Endodermal cell (in vitro differentiated cells): ENCODE data around the gene TUBE1. TPM values are rescaled to one million over a fixed set of nuclear protein-coding genes. Genes with fewer than 3 reads are reported as not detected.

Source experiments
- DNase-seq: peaks from one replicate; pipeline ENCODE4 v3.0.0-alpha.2; 2017
- H3K27ac ChIP-seq: 2 replicates; pipeline ENCODE4 v1.5.1; 2013; ENCODE audit warnings: mild to moderate bottlenecking, low read depth, low read length, moderate library complexity
- H3K27me3 ChIP-seq: 2 replicates; pipeline ENCODE4 v1.6.1; 2013; ENCODE audit warnings: mild to moderate bottlenecking, low read length, moderate library complexity; ENCODE audit not compliant: insufficient read depth, control insufficient read depth, poor library complexity, severe bottlenecking
- H3K36me3 ChIP-seq: 2 replicates; pipeline ENCODE4 v1.7.0; 2013; ENCODE audit warnings: mild to moderate bottlenecking, low read length, moderate library complexity; ENCODE audit not compliant: control insufficient read depth, insufficient read depth
- H3K4me1 ChIP-seq: one replicate; pipeline ENCODE4 v1.7.0; 2013; ENCODE audit warnings: low read length; ENCODE audit not compliant: control insufficient read depth, insufficient read depth
- H3K4me3 ChIP-seq: 2 replicates; pipeline ENCODE4 v1.5.1; 2013; ENCODE audit warnings: mild to moderate bottlenecking, low read length, moderate library complexity
- H3K9ac ChIP-seq: 2 replicates; pipeline ENCODE4 v1.6.1; 2013; ENCODE audit warnings: mild to moderate bottlenecking, low read length, moderate library complexity; ENCODE audit not compliant: poor library complexity, severe bottlenecking; ENCODE audit errors: extremely low read depth
- H3K9me3 ChIP-seq: 2 replicates; pipeline ENCODE4 v1.6.1; 2013; ENCODE audit warnings: mild to moderate bottlenecking, low read length, moderate library complexity; ENCODE audit not compliant: control insufficient read depth
- H3K27ac Mint-ChIP-seq: 2 replicates; pipeline ENCODE4 v1.8.0; 2020; ENCODE audit warnings: mixed read lengths
- H3K27me3 Mint-ChIP-seq: 2 replicates; pipeline ENCODE4 v1.8.0; 2021; ENCODE audit warnings: mild to moderate bottlenecking, mixed read lengths; ENCODE audit not compliant: insufficient read depth
- H3K36me3 Mint-ChIP-seq: 2 replicates; pipeline ENCODE4 v1.8.0; 2020; ENCODE audit warnings: low read depth, mixed read lengths
- H3K4me1 Mint-ChIP-seq: 2 replicates; pipeline ENCODE4 v1.8.0; 2020; ENCODE audit warnings: mixed read lengths
- H3K4me3 Mint-ChIP-seq: 2 replicates; pipeline ENCODE4 v1.8.0; 2020; ENCODE audit warnings: mild to moderate bottlenecking, moderate library complexity, mixed read lengths
- H3K9me3 Mint-ChIP-seq: 2 replicates; pipeline ENCODE4 v1.8.0; 2020; ENCODE audit warnings: mild to moderate bottlenecking, mixed read lengths
- CTCF ChIP-seq: fragments of 200-600 bp; sonication (generic); conservative IDR thresholded peaks from 2 replicates; pipeline ENCODE4 v1.5.0; 2021; ENCODE audit warnings: antibody characterized with exemption, mild to moderate bottlenecking
- WGBS, 2 experiments: methylation state at CpG; one replicate each; pipeline versions ENCODE4 v1.1.5 to v1.1.7; 2013; ENCODE audit warnings: missing lambda C conversion rate in 2 of 2, mixed read lengths in 1 of 2; ENCODE audit not compliant: insufficient coverage in 1 of 2, insufficient read length in 1 of 2; 5-methylcytosine and 5-hydroxymethylcytosine counted together
- total RNA-seq, 2 donors: library from RNA; stranded (reverse); fragmentation: NEBNext Ultra II Directional in 1 of 2; extraction: Animal tissue kit (Norgen Biotek cat#: 25700) in 1 of 2; gene quantifications; 2 replicates in 1 of 2; 3 replicates in 1 of 2; pipeline ENCODE4 v1.2.1, GENCODE V29; 2021

Gene TUBE1
- total RNA-seq, 2 donors from 2014 or later, result 27.7 to 40.2 TPM

- Mint-ChIP-seq H3K27me3 (no peaks in the 10 kb centered on the region), H3K27ac (no peak overlapping the region), H3K36me3 (peaks cover 54% of the 10 kb centered on the region), H3K4me1 (peaks cover 3% of the 10 kb centered on the region), H3K9me3 (no peaks in the 10 kb centered on the region), H3K4me3 (no peak overlapping the region)
- Histone ChIP-seq H3K36me3 (peaks cover 65% of the 10 kb centered on the region), H3K27ac (no peak overlapping the region), H3K9ac (no peak overlapping the region), H3K27me3 (no peaks in the 10 kb centered on the region), H3K4me3 (no peak overlapping the region), H3K9me3 (no peaks in the 10 kb centered on the region), H3K4me1 (no peaks in the 10 kb centered on the region)
- TF ChIP-seq CTCF, result no peak
- 100% methylated on average over 2 of the region's 4 CpGs; no CpG with 5 or more reads in 1 of the 2 experiments for WGBS, 2 experiments
- no peak for DNase-seq
Measured at GRCh38 chr6:112081569-112081968, 5.7 kb downstream of the TUBE1 start.

- H3K4me1 ChIP-seq, result no peaks in the 10 kb centered on the region
- no peak overlapping the region for H3K27ac ChIP-seq
- no peak overlapping the region for H3K9ac ChIP-seq
- Mint-ChIP-seq H3K27me3 (peaks cover 9% of the 10 kb centered on the region), H3K9me3 (no peaks in the 10 kb centered on the region), H3K36me3 (peaks cover 11% of the 10 kb centered on the region), H3K4me3 (no peak overlapping the region), H3K4me1 (no peaks in the 10 kb centered on the region), H3K27ac (no peak overlapping the region)
- no peak overlapping the region for H3K4me3 ChIP-seq
- WGBS, 2 experiments, result 94 to 95% methylated on average over 3 of the region's 3 CpGs
- H3K36me3 ChIP-seq, result peaks cover 24% of the 10 kb centered on the region
- DNase-seq, result no peak
- peaks cover 42% of the 10 kb centered on the region for H3K27me3 ChIP-seq
- H3K9me3 ChIP-seq, result no peaks in the 10 kb centered on the region
- no peak for TF ChIP-seq CTCF
Measured at GRCh38 chr6:112066606-112067005, 20.7 kb downstream of the TUBE1 start.

GRCh38 chr6:112065426-112065986 lies 21.8 kb downstream of the TUBE1 start:
- no peaks in the 10 kb centered on the region for H3K4me1 Mint-ChIP-seq
- no peak overlapping the region for H3K4me3 Mint-ChIP-seq
- no peak overlapping the region for H3K27ac Mint-ChIP-seq
- H3K9me3 Mint-ChIP-seq, result no peaks in the 10 kb centered on the region
- peaks cover 14% of the 10 kb centered on the region for H3K27me3 Mint-ChIP-seq
- no peak for DNase-seq
- no peak for TF ChIP-seq CTCF
- Histone ChIP-seq H3K27ac (no peak overlapping the region), H3K4me1 (peaks cover 3% of the 10 kb centered on the region), H3K9ac (no peak overlapping the region), H3K4me3 (no peak overlapping the region), H3K9me3 (no peaks in the 10 kb centered on the region), H3K27me3 (peaks cover 53% of the 10 kb centered on the region), H3K36me3 (peaks cover 17% of the 10 kb centered on the region)
- peaks cover 6% of the 10 kb centered on the region for H3K36me3 Mint-ChIP-seq
- 90 to 100% methylated on average over 1 to 6 of the region's 6 CpGs for WGBS, 2 experiments
